Measurements from ENCODE around the gene GGT6. TPM values are rescaled to one million over a fixed set of nuclear protein-coding genes. Genes with fewer than 3 reads are reported as not detected.

GGT6 gene
- total RNA-seq, 1 donor from 2014 or later, result 6.6 TPM

DNA sequence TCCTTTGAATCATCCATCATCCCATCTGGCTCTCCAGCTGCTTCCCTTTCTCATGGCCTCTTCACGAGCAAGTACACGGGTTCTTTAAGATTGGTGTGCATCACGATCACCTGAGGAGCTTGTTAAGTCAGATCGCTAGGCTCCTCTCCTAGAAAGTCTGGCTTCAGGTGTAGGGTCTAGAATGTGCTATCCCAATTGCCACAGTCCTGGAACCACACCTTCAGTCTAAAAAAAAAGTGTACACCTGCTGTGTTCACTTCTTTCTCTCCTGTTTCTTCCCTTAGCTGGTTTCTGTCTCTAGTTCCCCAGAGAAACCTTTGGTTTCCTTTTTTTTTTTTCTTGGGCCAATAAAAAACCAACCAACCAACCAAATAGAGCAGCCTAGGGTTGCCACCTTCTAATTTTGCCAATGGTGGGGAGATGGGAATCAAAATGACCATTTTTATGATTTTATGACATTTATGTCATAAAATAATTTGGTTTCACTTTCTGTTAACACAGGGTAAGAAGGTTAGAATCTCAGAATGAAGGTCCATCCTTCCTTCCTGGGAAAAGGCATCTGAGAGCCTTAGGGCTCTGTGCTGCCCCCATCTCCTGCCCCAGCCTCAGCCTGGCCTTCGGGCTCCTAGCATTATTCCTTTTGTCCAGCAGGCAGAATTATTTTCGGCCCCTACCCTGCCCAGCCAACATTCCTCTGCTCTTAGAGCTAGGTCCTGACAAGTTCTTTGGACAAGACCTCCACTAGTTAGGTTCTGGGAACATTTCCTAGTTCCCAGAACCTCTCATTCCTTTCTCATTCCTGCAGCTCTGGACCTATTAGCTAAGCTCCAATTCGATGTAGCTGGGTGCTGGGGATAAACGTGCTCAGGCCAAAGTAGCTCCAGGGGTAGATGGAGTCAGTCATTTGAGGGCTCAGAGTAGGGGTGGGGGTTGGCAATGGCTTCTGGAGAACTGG is 1.9 kb upstream of the GGT6 start:
- DNase-seq (ENCODE audit: low read depth) (no peak), FAIRE-seq (peak; percentile 47)
- Histone ChIP-seq H3K27me3 (ENCODE audit: control insufficient read depth, insufficient read depth, low read length) (no peaks in the 10 kb centered on the region), H3K36me3 (ENCODE audit: control insufficient read depth, insufficient read depth, low read length) (peaks cover 3% of the 10 kb centered on the region), H3K4me3 (ENCODE audit: low read depth, low read length) (no peak overlapping the region)
- TF ChIP-seq, protein P1, sequence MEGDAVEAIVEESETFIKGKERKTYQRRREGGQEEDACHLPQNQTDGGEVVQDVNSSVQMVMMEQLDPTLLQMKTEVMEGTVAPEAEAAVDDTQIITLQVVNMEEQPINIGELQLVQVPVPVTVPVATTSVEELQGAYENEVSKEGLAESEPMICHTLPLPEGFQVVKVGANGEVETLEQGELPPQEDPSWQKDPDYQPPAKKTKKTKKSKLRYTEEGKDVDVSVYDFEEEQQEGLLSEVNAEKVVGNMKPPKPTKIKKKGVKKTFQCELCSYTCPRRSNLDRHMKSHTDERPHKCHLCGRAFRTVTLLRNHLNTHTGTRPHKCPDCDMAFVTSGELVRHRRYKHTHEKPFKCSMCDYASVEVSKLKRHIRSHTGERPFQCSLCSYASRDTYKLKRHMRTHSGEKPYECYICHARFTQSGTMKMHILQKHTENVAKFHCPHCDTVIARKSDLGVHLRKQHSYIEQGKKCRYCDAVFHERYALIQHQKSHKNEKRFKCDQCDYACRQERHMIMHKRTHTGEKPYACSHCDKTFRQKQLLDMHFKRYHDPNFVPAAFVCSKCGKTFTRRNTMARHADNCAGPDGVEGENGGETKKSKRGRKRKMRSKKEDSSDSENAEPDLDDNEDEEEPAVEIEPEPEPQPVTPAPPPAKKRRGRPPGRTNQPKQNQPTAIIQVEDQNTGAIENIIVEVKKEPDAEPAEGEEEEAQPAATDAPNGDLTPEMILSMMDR (IDR thresholded peaks at IDR 0.05; ENCODE audit: insufficient read depth, low read length, severe bottlenecking), result no peak

DNA sequence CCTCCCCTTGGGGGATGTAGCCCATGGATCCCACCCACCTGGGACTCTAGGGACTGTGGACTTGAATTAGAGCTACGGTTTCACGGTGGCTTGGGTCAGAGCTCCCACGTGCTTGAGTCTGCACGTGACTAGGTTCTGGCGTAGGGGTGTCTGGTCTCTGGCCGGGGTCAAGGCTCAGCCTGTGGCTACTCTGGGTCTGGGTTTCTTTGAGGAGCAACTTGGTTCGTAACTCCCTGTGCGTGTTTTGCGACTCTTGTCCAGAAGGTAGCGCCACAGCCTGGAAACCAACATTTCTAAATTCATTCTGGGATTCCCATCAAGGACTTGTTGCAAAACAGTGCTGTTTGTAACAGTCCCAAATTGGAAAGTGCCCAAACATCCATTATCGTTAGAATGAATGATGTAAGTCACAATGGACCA is 470 bp upstream of the GGT6 start:
- DNase-seq (ENCODE audit: low read depth), result no peak
- Histone ChIP-seq H3K36me3 (ENCODE audit: control insufficient read depth, insufficient read depth, low read length) (peaks cover 3% of the 10 kb centered on the region), H3K4me3 (ENCODE audit: low read depth, low read length) (no peak overlapping the region), H3K27me3 (ENCODE audit: control insufficient read depth, insufficient read depth, low read length) (no peaks in the 10 kb centered on the region)
- FAIRE-seq, result peak; percentile 77
- TF ChIP-seq, protein P1 (IDR thresholded peaks at IDR 0.05; ENCODE audit: insufficient read depth, low read length, severe bottlenecking), result peak; percentile 3

DNA sequence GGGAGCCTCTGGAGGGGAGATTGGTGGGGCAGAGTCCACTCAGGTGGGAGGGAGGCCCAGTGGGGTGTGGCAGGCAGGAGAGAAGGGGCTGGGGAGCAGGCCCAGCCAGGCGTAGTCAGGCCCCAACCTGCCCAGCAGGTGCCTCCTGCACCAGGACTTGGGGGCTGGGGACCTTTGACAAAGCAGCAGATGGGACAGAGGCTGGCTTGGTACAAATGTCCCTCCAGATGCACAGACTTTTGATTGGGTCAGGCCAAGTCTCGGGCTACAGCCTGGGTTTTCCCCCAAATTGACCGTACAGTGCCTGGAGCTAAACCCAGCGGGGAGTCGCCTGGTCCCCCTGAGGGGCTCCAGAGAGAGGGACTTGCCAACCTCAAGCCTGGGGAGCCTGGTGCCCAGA is 411 bp downstream of the GGT6 start:
- TF ChIP-seq, protein P1 (IDR thresholded peaks at IDR 0.05; ENCODE audit: insufficient read depth, low read length, severe bottlenecking), result no peak
- Histone ChIP-seq H3K36me3 (ENCODE audit: control insufficient read depth, insufficient read depth, low read length) (peaks cover 3% of the 10 kb centered on the region), H3K4me3 (ENCODE audit: low read depth, low read length) (peak overlapping the region; percentile 31), H3K27me3 (ENCODE audit: control insufficient read depth, insufficient read depth, low read length) (no peaks in the 10 kb centered on the region)
- DNase-seq (ENCODE audit: low read depth), result peak; percentile 34
- no peak for FAIRE-seq

DNA sequence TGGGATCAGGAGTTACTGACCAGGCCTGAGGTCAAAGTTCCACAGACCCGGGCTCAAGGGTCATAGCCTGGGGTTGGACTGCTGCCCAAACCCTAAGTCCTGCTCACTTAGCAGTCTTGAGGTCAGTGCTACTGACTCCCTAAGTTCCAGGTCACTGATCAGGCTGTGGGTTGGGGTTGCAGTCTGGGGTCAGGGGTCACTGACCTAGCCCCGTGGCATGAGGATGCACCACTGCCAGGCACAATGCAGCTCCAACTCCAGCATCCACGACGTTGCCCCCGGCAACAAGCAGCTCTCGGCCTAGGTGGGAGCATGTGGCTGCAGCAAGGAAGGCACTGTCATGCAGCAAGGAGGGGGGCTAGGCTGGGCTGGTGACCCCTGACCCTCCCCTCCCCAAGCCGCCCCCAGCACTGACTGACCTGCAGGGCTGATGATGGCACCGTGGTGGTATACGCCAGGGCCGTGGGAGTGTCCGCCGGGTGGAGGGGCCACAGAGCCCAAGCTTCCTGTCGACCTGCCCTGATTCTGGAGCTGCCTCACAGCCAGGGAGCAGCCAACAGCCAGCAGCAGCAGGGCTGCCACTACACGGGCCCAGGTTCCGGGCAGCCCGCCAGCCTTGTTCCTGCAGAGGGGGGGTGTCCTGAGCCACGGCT is 1.1 kb downstream of the GGT6 start:
- Histone ChIP-seq H3K4me3 (ENCODE audit: low read depth, low read length) (peak overlapping the region; percentile 31), H3K27me3 (ENCODE audit: control insufficient read depth, insufficient read depth, low read length) (no peaks in the 10 kb centered on the region), H3K36me3 (ENCODE audit: control insufficient read depth, insufficient read depth, low read length) (peaks cover 3% of the 10 kb centered on the region)
- FAIRE-seq (no peak), DNase-seq (ENCODE audit: low read depth) (no peak)
- TF ChIP-seq, protein P1 (IDR thresholded peaks at IDR 0.05; ENCODE audit: insufficient read depth, low read length, severe bottlenecking), result no peak

DNA sequence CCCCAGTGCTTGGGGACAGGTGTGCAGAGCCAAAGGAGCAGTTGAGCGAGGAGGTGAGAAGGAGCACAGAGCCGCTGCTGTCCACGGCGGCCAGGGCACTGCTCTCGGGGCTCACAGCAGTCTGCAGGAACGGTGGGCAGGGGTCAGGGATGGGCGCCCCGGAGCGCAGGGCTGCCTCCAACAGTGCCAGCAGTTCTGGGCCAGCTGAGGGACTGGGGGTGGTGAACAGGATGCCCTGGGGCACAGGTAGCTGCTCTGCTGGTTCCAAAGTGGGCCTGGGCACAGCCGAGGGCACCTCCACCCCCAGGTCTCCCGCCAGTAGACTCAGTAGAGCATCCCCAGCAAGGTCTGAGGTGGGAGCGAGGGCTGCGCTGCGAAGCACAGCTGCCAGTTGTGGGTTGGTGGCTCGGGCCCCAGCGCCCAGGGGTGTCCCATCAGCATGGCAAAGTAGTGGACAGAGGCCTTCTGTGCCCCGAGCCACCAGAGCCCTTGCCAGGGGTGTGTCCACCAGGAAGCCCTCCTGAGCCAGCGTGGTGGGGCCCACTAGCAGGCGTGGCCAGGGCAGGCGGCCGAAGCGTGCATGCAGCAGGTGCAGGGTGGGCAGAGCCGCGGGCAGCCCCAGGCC is 1.9 kb downstream of the GGT6 start:
- FAIRE-seq (no peak), DNase-seq (ENCODE audit: low read depth) (no peak)
- Histone ChIP-seq H3K4me3 (ENCODE audit: low read depth, low read length) (no peak overlapping the region), H3K27me3 (ENCODE audit: control insufficient read depth, insufficient read depth, low read length) (no peaks in the 10 kb centered on the region), H3K36me3 (ENCODE audit: control insufficient read depth, insufficient read depth, low read length) (peaks cover 9% of the 10 kb centered on the region)
- TF ChIP-seq, protein P1 (IDR thresholded peaks at IDR 0.05; ENCODE audit: insufficient read depth, low read length, severe bottlenecking), result no peak
